ENCODE data around the gene FOCAD. TPM values are rescaled to one million over a fixed set of nuclear protein-coding genes. Genes with fewer than 3 reads are reported as not detected.

The FOCAD gene
- total and polyA plus RNA-seq, 10 of the 15 experiments (the other 5 are each of a cell fraction or from before 2014, with no cell fraction given): 13.7 to 93.0 (median 41.8) TPM

DNA sequence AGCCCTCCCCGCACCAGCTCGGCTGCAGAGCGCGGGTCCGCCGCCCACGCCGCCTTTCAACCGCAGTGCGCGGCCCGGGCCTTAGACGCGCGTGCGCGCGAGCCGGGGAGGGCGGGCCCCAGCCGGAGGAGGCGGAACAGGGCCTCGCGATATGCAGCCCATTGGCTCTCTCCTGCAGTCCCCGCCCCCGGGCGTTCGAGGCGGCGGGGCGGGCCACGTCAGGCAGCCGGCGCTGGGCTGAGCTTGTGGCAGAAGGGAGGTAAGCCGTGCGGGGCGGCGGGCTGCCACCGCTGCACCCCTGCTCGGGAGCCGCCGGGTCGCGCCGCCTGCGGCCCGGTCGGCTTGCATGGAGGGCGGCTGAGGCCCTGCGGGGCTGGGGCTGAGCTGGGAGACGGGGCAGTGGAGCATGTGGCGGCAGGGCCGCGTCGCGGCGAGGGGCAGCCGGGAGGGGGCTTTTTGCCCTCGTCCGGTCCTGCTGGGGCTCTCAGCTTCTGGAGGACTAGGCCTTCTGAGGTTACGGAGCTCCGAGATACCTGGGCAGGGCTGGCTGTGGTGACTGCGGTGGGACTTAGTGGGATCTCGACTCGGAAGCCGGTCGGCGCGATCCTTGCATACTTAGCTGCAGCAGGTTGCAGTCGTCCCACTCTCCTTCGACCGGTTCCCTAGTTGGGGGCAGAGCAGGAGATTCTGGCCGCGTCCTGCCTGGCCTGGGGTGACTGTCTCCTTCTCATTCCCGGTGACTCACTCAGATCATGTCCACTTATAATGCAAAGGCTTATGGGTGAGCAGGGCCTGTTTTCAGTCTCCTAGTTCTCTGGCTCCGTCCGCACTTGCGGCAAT, at the start of gene FOCAD (continued):
- no peak for TF ChIP-seq USF1 (IDR thresholded peaks at IDR 0.05; ENCODE audit: borderline replicate concordance, extremely low read length, insufficient read depth, low read depth, low read length)
- no peak for TF ChIP-seq CBX5 (IDR thresholded peaks at IDR 0.05; ENCODE audit: low read depth)
- TF ChIP-seq EGR1 (IDR thresholded peaks at IDR 0.05; ENCODE audit: borderline replicate concordance in 1 of 2, low read depth in 2 of 2, low read length in 2 of 2): peak in 1 of 2 experiments; percentile 98; a peak in 2 of 3 replicates
- TF ChIP-seq, protein P1, sequence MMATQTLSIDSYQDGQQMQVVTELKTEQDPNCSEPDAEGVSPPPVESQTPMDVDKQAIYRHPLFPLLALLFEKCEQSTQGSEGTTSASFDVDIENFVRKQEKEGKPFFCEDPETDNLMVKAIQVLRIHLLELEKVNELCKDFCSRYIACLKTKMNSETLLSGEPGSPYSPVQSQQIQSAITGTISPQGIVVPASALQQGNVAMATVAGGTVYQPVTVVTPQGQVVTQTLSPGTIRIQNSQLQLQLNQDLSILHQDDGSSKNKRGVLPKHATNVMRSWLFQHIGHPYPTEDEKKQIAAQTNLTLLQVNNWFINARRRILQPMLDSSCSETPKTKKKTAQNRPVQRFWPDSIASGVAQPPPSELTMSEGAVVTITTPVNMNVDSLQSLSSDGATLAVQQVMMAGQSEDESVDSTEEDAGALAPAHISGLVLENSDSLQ (IDR thresholded peaks at IDR 0.05): no peak
- no peak for TF ChIP-seq MTA2 (IDR thresholded peaks at IDR 0.05; ENCODE audit: low read depth)
- no peak for TF ChIP-seq CHD4 (IDR thresholded peaks at IDR 0.05)
- no peak for TF ChIP-seq JUNB (IDR thresholded peaks at IDR 0.05)
- no peak for TF ChIP-seq NR2C1 (IDR thresholded peaks at IDR 0.05)
- TF ChIP-seq, protein P2, sequence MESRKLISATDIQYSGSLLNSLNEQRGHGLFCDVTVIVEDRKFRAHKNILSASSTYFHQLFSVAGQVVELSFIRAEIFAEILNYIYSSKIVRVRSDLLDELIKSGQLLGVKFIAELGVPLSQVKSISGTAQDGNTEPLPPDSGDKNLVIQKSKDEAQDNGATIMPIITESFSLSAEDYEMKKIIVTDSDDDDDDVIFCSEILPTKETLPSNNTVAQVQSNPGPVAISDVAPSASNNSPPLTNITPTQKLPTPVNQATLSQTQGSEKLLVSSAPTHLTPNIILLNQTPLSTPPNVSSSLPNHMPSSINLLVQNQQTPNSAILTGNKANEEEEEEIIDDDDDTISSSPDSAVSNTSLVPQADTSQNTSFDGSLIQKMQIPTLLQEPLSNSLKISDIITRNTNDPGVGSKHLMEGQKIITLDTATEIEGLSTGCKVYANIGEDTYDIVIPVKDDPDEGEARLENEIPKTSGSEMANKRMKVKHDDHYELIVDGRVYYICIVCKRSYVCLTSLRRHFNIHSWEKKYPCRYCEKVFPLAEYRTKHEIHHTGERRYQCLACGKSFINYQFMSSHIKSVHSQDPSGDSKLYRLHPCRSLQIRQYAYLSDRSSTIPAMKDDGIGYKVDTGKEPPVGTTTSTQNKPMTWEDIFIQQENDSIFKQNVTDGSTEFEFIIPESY (IDR thresholded peaks at IDR 0.05): no peak
- 0 out of 2 replicates have a peak, but pooled peaks have one; percentile 45 for TF ChIP-seq TCF12 (IDR thresholded peaks at IDR 0.05; ENCODE audit: low read depth, low read length)
- TF ChIP-seq, protein P3, sequence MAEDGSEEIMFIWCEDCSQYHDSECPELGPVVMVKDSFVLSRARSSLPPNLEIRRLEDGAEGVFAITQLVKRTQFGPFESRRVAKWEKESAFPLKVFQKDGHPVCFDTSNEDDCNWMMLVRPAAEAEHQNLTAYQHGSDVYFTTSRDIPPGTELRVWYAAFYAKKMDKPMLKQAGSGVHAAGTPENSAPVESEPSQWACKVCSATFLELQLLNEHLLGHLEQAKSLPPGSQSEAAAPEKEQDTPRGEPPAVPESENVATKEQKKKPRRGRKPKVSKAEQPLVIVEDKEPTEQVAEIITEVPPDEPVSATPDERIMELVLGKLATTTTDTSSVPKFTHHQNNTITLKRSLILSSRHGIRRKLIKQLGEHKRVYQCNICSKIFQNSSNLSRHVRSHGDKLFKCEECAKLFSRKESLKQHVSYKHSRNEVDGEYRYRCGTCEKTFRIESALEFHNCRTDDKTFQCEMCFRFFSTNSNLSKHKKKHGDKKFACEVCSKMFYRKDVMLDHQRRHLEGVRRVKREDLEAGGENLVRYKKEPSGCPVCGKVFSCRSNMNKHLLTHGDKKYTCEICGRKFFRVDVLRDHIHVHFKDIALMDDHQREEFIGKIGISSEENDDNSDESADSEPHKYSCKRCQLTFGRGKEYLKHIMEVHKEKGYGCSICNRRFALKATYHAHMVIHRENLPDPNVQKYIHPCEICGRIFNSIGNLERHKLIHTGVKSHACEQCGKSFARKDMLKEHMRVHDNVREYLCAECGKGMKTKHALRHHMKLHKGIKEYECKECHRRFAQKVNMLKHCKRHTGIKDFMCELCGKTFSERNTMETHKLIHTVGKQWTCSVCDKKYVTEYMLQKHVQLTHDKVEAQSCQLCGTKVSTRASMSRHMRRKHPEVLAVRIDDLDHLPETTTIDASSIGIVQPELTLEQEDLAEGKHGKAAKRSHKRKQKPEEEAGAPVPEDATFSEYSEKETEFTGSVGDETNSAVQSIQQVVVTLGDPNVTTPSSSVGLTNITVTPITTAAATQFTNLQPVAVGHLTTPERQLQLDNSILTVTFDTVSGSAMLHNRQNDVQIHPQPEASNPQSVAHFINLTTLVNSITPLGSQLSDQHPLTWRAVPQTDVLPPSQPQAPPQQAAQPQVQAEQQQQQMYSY (CRISPR knock-in tag; IDR thresholded peaks at IDR 0.05): no peak
- TF ChIP-seq BMI1 (IDR thresholded peaks at IDR 0.05; ENCODE audit: borderline replicate concordance): no peak
- no peak for TF ChIP-seq SIX5 (IDR thresholded peaks at IDR 0.05; ENCODE audit: low read depth, low read length, severe bottlenecking)
- peak; percentile 61 for TF ChIP-seq BCL3 (IDR thresholded peaks at IDR 0.05; ENCODE audit: borderline replicate concordance, insufficient read depth, low read depth, low read length, poor library complexity, severe bottlenecking)
- peak; percentile 39; the same call in 1 of the 2 replicates for TF ChIP-seq ZSCAN29 (IDR thresholded peaks at IDR 0.05)
- TF ChIP-seq TAF1 (IDR thresholded peaks at IDR 0.05; ENCODE audit: borderline replicate concordance, low read depth, low read length): peak; percentile 83; the same call in 1 of the 2 replicates
- TF ChIP-seq ATF3 (IDR thresholded peaks at IDR 0.05; ENCODE audit: borderline replicate concordance, extremely low read depth, low read depth, low read length): no peak
- TF ChIP-seq MEF2A (IDR thresholded peaks at IDR 0.05; ENCODE audit: insufficient read depth, low read depth, low read length): no peak
- TF ChIP-seq CHD2 (IDR thresholded peaks at IDR 0.05; ENCODE audit: borderline replicate concordance, low read depth, low read length): peak; percentile 84
